HG02852 (cell line): Measurements from ENCODE around the gene SLC13A3.

Experiments
- ATAC-seq: cut with Tn5 transposase; IDR thresholded peaks from one replicate; pipeline ENCODE4 v1.9.1; 2021; ENCODE audit warnings: mild to moderate bottlenecking, moderate library complexity; ENCODE audit not compliant: unreplicated experiment

SLC13A3 gene

GRCh38 chr20:46607191-46607848, 43.9 kb downstream of the SLC13A3 start:
- no peak for ATAC-seq

- ATAC-seq = no peak
Measured at GRCh38 chr20:46606817-46607190, 44.5 kb downstream of the SLC13A3 start.

- ATAC-seq = no peak
Measured at GRCh38 chr20:46605978-46606816, 45.1 kb downstream of the SLC13A3 start.

- no peak for ATAC-seq
Measured at GRCh38 chr20:46605181-46605580, 46.1 kb downstream of the SLC13A3 start.

GRCh38 chr20:46604551-46605133, 46.6 kb downstream of the SLC13A3 start:
- ATAC-seq = no peak

GRCh38 chr20:46602429-46602828, 48.8 kb downstream of the SLC13A3 start:
- no peak for ATAC-seq

- no peak for ATAC-seq
Measured at GRCh38 chr20:46601603-46602122, 49.6 kb downstream of the SLC13A3 start.

- ATAC-seq = no peak
Measured at GRCh38 chr20:46600286-46600752, 50.9 kb downstream of the SLC13A3 start.

GRCh38 chr20:46599227-46599987, 51.9 kb downstream of the SLC13A3 start:
- ATAC-seq = no peak

GRCh38 chr20:46595933-46596332, 55.3 kb downstream of the SLC13A3 start:
- no peak for ATAC-seq

- no peak for ATAC-seq
Measured at GRCh38 chr20:46594725-46595124, 56.5 kb downstream of the SLC13A3 start.

GRCh38 chr20:46592580-46593362, 58.5 kb downstream of the SLC13A3 start:
- no peak for ATAC-seq

GRCh38 chr20:46590443-46590842, 60.8 kb downstream of the SLC13A3 start:
- ATAC-seq = no peak

- no peak for ATAC-seq
Measured at GRCh38 chr20:46588532-46589511, 62.4 kb downstream of the SLC13A3 start.

- no peak for ATAC-seq
Measured at GRCh38 chr20:46587986-46588385, 63.3 kb downstream of the SLC13A3 start.

- ATAC-seq = no peak
Measured at GRCh38 chr20:46586724-46587123, 64.5 kb downstream of the SLC13A3 start.

- ATAC-seq = no peak
Measured at GRCh38 chr20:46584508-46584907, 66.8 kb downstream of the SLC13A3 start.

- ATAC-seq = no peak
Measured at GRCh38 chr20:46583411-46584214, 67.6 kb downstream of the SLC13A3 start.
